ENCODE data around the gene NAGLU.
"Not testable (repeated sequence)": the region's sequence is repeated elsewhere in the genome, so short reads cannot be mapped to it uniquely, and the experiment has no call there.

NAGLU gene

DNA sequence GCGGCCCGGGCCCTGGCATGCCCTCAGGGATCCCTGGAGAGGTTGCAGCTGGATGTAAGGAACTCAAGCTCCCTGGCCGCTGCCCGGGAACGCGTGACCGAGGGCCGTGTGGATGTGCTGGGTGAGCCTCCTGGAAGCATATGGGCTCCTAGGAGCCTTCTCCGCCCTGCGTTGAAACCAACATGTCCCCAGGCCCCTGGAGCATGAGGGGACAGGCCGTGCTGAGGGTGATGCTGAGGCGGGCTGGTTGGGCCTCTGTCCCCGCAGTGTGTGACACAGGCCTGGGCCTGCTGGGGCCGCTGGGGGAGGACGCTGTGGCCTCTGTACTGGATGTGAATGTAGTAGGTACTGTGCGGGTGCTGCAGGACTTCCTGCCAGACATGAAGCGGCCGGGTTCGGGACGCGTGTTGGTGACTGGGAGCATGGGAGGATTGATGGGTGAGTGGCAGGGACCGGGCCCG is 11.0 kb downstream of the NAGLU start:
- Histone ChIP-seq H3K4me1 (ENCODE audit: control insufficient read depth in 1 of 2, insufficient read depth in 2 of 2, low read length in 2 of 2) (peaks cover 0 to 6% of the 10 kb centered on the region in 2 donors), H3K36me3 (ENCODE audit: control insufficient read depth in 1 of 2, insufficient read depth in 2 of 2, low read length in 2 of 2) (peaks cover 5 to 20% of the 10 kb centered on the region in 2 donors), H3K9me3 (ENCODE audit: control insufficient read depth in 1 of 2, low read length in 2 of 2) (no peaks in the 10 kb centered on the region), H3K27ac (ENCODE audit: low read length) (no peak overlapping the region), H3K4me3 (ENCODE audit: low read depth in 1 of 2, low read length in 2 of 2) (no peak overlapping the region), H3K27me3 (ENCODE audit: low read depth, low read length) (no peaks in the 10 kb centered on the region)

- H3K36me3 ChIP-seq (ENCODE audit: control insufficient read depth in 1 of 2, insufficient read depth in 2 of 2, low read length in 2 of 2) = peaks cover 5 to 21% of the 10 kb centered on the region in 2 donors
- no peak overlapping the region for H3K4me3 ChIP-seq (ENCODE audit: low read depth in 1 of 2, low read length in 2 of 2)
- no peaks in the 10 kb centered on the region for H3K27me3 ChIP-seq (ENCODE audit: low read depth, low read length)
- H3K4me1 ChIP-seq (ENCODE audit: control insufficient read depth in 1 of 2, insufficient read depth in 2 of 2, low read length in 2 of 2) = peaks cover 0 to 6% of the 10 kb centered on the region in 2 donors
- H3K27ac ChIP-seq (ENCODE audit: low read length) = no peak overlapping the region
- H3K9me3 ChIP-seq (ENCODE audit: control insufficient read depth in 1 of 2, low read length in 2 of 2) = no peaks in the 10 kb centered on the region
Observed at GRCh38 chr17:42547698-42548069, 11.6 kb downstream of the NAGLU start.

- peak overlapping the region in 1 of 2 donors; percentile 36 for H3K4me3 ChIP-seq (ENCODE audit: low read depth in 1 of 2, low read length in 2 of 2)
- H3K27ac ChIP-seq (ENCODE audit: low read length) = no peak overlapping the region
- H3K4me1 ChIP-seq (ENCODE audit: control insufficient read depth in 1 of 2, insufficient read depth in 2 of 2, low read length in 2 of 2) = peaks cover 0 to 7% of the 10 kb centered on the region in 2 donors
- no peaks in the 10 kb centered on the region for H3K27me3 ChIP-seq (ENCODE audit: low read depth, low read length)
- peaks cover 5 to 16% of the 10 kb centered on the region in 2 donors for H3K36me3 ChIP-seq (ENCODE audit: control insufficient read depth in 1 of 2, insufficient read depth in 2 of 2, low read length in 2 of 2)
- no peaks in the 10 kb centered on the region for H3K9me3 ChIP-seq (ENCODE audit: control insufficient read depth in 1 of 2, low read length in 2 of 2)
Observed at GRCh38 chr17:42548070-42548837, 12.2 kb downstream of the NAGLU start.

DNA sequence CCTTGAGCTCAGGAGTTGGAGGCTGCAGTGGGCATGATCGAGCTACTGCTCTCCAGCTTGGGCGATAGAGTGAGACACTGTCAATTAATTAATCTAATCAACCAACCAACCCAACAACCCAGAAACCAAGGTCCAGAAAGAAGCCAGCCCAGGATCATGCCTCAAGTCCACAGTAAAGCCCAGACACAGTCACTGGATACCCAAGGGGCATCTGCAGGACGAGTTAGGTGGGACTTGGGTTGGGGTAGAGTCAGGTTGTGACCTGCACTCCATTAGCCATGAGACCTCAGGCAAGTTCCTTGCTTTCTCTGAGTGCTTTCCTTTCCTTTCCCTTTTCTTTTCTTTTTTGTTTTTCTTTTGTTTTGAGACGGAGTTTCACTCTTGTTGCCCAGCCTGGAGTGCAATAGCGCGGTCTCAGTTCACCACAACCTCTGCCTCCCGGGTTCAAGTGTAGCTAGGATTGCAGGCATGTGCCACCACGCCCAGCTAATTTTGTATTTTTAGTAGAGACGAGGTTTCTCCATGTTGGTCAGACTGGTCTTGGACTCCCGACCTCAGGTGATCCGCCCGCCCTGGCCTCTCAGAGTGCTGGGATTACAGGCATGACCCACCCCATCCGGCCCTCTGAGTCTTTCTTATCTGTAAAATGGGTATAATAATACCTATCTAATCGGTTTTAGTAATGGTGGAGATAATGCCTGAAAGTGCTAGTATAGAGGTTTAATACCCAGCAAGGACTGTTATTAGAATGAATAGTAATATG is 13.1 kb downstream of the NAGLU start:
- H3K4me3 ChIP-seq (ENCODE audit: low read depth in 1 of 2, low read length in 2 of 2) = no peak overlapping the region
- H3K36me3 ChIP-seq (ENCODE audit: control insufficient read depth in 1 of 2, insufficient read depth in 2 of 2, low read length in 2 of 2) = peaks cover 0 to 6% of the 10 kb centered on the region in 2 donors
- H3K27me3 ChIP-seq (ENCODE audit: low read depth, low read length) = no peaks in the 10 kb centered on the region
- H3K9me3 ChIP-seq (ENCODE audit: control insufficient read depth in 1 of 2, low read length in 2 of 2) = no peaks in the 10 kb centered on the region
- peaks cover 0 to 16% of the 10 kb centered on the region in 2 donors for H3K4me1 ChIP-seq (ENCODE audit: control insufficient read depth in 1 of 2, insufficient read depth in 2 of 2, low read length in 2 of 2)
- H3K27ac ChIP-seq (ENCODE audit: low read length) = no peak overlapping the region

DNA sequence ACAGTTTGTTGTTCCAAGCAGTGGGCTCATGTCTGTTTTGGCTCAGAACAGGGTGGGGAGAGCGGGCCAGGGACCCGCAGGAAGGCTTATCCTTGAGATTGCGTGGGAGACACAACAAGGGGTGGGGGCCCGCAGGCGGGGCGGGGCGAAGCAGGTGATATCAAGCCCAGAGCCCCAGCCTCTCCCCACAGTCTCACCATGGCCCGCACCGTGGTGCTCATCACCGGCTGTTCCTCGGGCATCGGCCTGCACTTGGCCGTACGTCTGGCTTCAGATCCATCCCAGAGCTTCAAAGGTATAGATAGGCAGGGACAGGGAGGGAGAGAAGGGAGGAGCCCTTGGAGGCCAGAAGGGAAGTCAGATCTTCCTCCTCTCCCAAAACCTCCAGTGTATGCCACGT is 16.7 kb downstream of the NAGLU start, which contains the start of gene HSD17B1:
TSS of gene HSD17B1 (plus strand) at position 188 of the 400 bp plus-strand sequence. CDS start at position 199, 11 bp downstream.
- not testable (repeated sequence) for H3K9me3 ChIP-seq (ENCODE audit: control insufficient read depth in 1 of 2, low read length in 2 of 2); H3K27me3 ChIP-seq (ENCODE audit: low read depth, low read length); H3K36me3 ChIP-seq (ENCODE audit: control insufficient read depth in 1 of 2, insufficient read depth in 2 of 2, low read length in 2 of 2)
- Histone ChIP-seq H3K4me3 (ENCODE audit: low read depth in 1 of 2, low read length in 2 of 2) (peak within 1 kb of the TSS in 1 of 2 donors; percentile 82), H3K27ac (ENCODE audit: low read length) (peak within 1 kb of the TSS; percentile 86), H3K4me1 (ENCODE audit: control insufficient read depth in 1 of 2, insufficient read depth in 2 of 2, low read length in 2 of 2) (peaks cover 0 to 26% of the 10 kb centered on the region in 2 donors)

GRCh38 chr17:42553161-42553818 is 17.2 kb downstream of the NAGLU start:
- H3K36me3 ChIP-seq (ENCODE audit: control insufficient read depth in 1 of 2, insufficient read depth in 2 of 2, low read length in 2 of 2) = peaks cover 0 to 5% of the 10 kb centered on the region in 2 donors
- no peaks in the 10 kb centered on the region for H3K9me3 ChIP-seq (ENCODE audit: control insufficient read depth in 1 of 2, low read length in 2 of 2)
- H3K27ac ChIP-seq (ENCODE audit: low read length) = no peak overlapping the region
- no peaks in the 10 kb centered on the region for H3K27me3 ChIP-seq (ENCODE audit: low read depth, low read length)
- H3K4me3 ChIP-seq (ENCODE audit: low read depth in 1 of 2, low read length in 2 of 2) = peak overlapping the region in 1 of 2 donors; percentile 82
- peaks cover 0 to 25% of the 10 kb centered on the region in 2 donors for H3K4me1 ChIP-seq (ENCODE audit: control insufficient read depth in 1 of 2, insufficient read depth in 2 of 2, low read length in 2 of 2)

DNA sequence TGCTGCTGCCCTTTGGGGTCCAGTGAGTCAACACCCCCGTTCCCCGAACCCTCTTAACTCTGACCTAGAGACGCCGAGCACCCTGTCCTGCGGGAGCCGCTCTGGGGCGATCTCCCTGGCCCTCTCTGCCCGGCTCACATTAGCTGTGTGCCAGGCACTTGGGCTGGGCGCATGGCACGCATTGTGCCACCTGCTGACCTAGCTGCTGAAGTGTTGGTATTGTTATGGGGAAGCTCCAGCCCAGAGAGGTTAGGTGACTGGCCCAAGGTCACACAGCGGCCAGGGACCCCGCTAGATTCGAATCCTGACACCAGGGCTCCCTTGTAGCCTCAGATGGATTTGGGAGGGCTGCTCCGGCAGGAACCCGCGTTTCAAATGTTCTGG is 17.8 kb downstream of the NAGLU start:
- Histone ChIP-seq H3K27me3 (ENCODE audit: low read depth, low read length) (no peaks in the 10 kb centered on the region), H3K36me3 (ENCODE audit: control insufficient read depth in 1 of 2, insufficient read depth in 2 of 2, low read length in 2 of 2) (peaks cover 0 to 5% of the 10 kb centered on the region in 2 donors), H3K9me3 (ENCODE audit: control insufficient read depth in 1 of 2, low read length in 2 of 2) (no peaks in the 10 kb centered on the region), H3K4me1 (ENCODE audit: control insufficient read depth in 1 of 2, insufficient read depth in 2 of 2, low read length in 2 of 2) (peaks cover 0 to 20% of the 10 kb centered on the region in 2 donors), H3K4me3 (ENCODE audit: low read depth in 1 of 2, low read length in 2 of 2) (peak overlapping the region; percentile 63 to 82), H3K27ac (ENCODE audit: low read length) (peak overlapping the region; percentile 86)

GRCh38 chr17:42554250-42555121 is 18.4 kb downstream of the NAGLU start:
- H3K36me3 ChIP-seq (ENCODE audit: control insufficient read depth in 1 of 2, insufficient read depth in 2 of 2, low read length in 2 of 2) = peaks cover 0 to 5% of the 10 kb centered on the region in 2 donors
- peak overlapping the region; percentile 63 to 82 for H3K4me3 ChIP-seq (ENCODE audit: low read depth in 1 of 2, low read length in 2 of 2)
- no peaks in the 10 kb centered on the region for H3K27me3 ChIP-seq (ENCODE audit: low read depth, low read length)

DNA sequence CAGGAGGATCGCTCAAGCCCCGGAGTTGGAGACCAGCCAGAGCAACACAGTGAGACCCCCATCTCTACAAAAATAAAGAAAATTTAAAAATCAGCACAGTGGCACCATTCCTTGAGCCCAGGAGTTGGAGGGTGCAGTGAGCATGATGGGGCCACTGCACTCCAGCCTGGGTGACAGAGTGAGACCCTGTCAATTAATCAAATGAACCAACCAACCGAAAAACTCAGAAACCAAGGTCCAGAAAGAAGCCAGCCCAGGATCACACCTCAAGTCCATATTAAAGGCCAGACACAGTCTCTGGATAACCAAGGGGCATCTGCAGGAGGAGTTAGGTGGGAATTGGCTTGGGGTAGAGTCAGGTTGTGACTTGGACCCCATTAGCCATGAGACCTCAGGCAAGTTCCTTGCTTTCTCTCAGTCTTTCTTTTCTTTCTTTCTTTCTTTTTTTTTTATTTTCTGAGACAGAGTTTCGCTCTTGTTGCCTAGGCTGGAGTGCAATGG is 19.1 kb downstream of the NAGLU start:
- Histone ChIP-seq H3K4me1 (ENCODE audit: control insufficient read depth in 1 of 2, insufficient read depth in 2 of 2, low read length in 2 of 2) (peaks cover 0 to 20% of the 10 kb centered on the region in 2 donors), H3K4me3 (ENCODE audit: low read depth in 1 of 2, low read length in 2 of 2) (peak overlapping the region; percentile 63 to 82), H3K9me3 (ENCODE audit: control insufficient read depth in 1 of 2, low read length in 2 of 2) (no peaks in the 10 kb centered on the region), H3K27ac (ENCODE audit: low read length) (peak overlapping the region; percentile 86), H3K27me3 (ENCODE audit: low read depth, low read length) (no peaks in the 10 kb centered on the region), H3K36me3 (ENCODE audit: control insufficient read depth in 1 of 2, insufficient read depth in 2 of 2, low read length in 2 of 2) (peaks cover 0 to 5% of the 10 kb centered on the region in 2 donors)

More at GRCh38 chr17:42554250-42555121, 18.4 kb downstream of the NAGLU start:
- Histone ChIP-seq H3K4me1 (ENCODE audit: control insufficient read depth in 1 of 2, insufficient read depth in 2 of 2, low read length in 2 of 2) (peaks cover 0 to 20% of the 10 kb centered on the region in 2 donors), H3K9me3 (ENCODE audit: control insufficient read depth in 1 of 2, low read length in 2 of 2) (no peaks in the 10 kb centered on the region), H3K27ac (ENCODE audit: low read length) (peak overlapping the region; percentile 86)

DNA sequence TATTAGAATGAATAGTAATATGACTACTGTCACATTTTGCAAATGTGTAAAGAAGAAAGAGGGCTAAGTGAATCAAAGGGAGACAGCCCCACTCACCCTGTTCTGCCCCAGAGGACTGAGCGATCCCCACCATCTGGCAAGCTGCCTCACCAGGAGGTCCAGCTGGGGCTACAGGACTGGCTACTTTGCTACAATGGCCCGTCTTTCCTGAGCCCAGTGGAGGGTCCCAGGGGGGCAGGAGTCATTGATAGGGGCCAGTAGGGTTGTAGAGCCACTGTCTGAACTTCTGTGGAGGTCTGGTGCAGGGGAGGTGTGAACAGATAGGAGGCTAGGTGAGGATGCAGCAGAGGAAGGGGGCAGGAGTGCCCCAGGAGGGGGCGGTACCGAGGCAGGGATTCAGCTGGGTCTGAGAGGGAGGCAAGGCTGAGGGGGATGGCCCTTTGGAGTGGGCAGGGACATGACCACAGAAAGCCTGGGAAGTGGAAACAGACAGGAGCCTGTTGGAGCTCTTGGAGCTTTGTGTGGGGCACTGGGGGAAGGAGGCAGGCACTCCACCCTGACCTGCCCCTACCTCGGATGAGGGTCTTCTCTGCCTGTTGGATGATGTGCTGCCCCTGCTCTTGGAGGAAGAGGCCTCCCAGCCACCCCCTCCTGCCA is 20.0 kb downstream of the NAGLU start:
- H3K9me3 ChIP-seq (ENCODE audit: control insufficient read depth in 1 of 2, low read length in 2 of 2); H3K27ac ChIP-seq (ENCODE audit: low read length); H3K4me3 ChIP-seq (ENCODE audit: low read depth in 1 of 2, low read length in 2 of 2); H3K27me3 ChIP-seq (ENCODE audit: low read depth, low read length); H3K36me3 ChIP-seq (ENCODE audit: control insufficient read depth in 1 of 2, insufficient read depth in 2 of 2, low read length in 2 of 2): not testable (repeated sequence)
- H3K4me1 ChIP-seq (ENCODE audit: control insufficient read depth in 1 of 2, insufficient read depth in 2 of 2, low read length in 2 of 2) = peaks cover 0 to 20% of the 10 kb centered on the region in 2 donors

Measured in muscle layer of duodenum (tissue), 2 donors.